ENCODE measurements around the gene ITFG2.

The ITFG2 gene

DNA sequence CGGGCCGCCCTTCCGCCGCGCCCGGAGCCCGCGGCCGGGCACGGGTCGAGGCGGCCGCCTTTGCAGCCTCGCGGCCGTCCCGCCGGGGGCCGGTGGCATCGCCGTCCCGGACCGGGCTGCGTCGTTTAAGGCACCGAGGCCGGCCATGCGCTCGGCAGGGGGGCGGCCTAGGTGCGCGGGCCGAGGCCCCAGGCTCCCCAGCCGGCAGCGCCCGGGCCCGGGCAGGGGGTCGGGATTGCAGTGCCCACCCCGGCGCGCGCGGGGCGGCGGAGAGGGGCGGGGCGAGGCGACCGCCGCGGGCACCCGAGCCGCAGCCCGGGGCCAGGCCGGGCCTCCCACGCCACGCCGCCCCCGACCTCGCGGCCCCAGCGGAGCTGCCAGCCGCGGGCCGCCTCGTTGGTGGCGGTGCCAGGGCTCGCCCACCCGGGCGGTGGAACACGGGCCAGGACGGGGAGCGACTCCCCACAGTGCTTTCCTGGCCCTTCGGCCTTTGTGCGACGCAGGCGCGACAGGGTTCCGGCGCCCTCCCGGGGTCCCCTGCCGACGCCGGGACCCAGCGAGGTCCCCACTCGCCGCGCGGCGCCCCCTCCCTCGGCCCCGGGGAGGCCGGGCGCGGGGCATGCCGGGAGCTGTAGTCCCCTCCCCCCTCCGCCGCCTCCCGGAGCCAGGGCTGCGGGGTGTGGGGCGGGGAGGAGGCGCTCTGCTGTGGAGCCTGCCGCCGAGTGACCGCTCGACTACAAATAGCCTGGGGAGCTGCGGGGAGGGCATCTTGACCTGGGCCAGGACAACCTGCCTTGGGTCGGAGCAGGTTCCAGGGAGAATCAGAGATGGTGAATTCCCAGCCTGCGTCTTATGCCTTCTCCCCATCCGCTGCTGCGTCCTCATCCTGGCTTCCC lies 16.9 kb upstream of the ITFG2 start:
- peak; percentile 63 for DNase-seq (ENCODE audit: low spot score)

DNA sequence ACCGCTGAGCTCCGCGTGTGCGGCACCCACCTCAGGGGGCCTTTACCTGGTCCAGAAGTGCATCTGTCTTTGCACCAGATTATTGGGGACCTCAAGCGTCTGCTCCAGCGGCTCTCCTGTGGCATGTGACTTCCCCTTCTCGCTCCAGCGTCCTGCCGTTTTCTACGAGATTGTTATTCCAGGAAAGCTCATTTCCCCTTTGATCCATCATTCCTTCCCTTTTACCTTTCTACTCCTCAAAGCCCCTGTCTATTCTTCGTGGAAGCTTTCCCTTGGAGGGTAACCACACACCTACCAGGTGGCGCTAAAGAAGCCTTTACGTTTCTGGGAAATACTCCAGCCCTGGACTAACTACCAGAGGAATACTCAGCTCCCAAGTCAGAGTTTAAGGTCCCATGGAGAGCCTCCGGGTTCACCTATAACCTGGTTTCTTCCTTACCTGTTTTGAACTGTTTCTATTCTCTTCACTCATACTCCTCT lies 16.2 kb upstream of the ITFG2 start:
- DNase-seq (ENCODE audit: low spot score): peak; percentile 17

GRCh38 chr12:2797721-2798418 lies 14.6 kb upstream of the ITFG2 start:
- DNase-seq (ENCODE audit: low spot score): no peak

- DNase-seq (ENCODE audit: low spot score): no peak
These were observed 12.4 kb upstream of the ITFG2 start for GRCh38 chr12:2800046-2800570.

DNA sequence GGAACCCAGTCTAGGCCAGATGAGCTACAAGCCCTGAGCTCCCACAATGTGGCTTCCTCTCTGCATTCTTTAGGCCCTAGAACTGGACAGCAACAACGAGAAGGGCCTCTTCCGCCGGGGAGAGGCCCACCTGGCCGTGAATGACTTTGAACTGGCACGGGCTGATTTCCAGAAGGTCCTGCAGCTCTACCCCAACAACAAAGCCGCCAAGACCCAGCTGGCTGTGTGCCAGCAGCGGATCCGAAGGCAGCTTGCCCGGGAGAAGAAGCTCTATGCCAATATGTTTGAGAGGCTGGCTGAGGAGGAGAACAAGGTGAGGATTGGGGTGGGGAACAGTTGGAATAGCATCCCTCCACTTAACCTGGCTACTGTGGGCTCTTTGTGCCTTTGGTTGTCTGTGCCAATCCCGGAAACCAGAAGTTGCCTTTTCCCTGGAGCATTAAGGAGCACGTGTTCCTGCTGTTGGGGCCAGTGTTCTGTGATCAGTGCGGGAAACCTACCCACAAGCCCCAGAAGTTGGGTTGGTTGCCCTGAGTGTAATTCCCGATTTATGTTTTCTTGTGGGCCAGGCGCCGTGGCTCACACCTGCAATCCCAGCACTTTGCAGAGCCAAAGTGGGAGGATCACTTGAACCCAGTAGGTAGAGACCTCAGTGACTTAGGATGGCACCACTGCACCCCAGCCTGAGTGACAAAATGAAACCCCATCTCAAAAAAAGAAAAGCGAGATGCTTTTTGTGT lies 11.3 kb upstream of the ITFG2 start:
- no peak for DNase-seq (ENCODE audit: low spot score)

DNA sequence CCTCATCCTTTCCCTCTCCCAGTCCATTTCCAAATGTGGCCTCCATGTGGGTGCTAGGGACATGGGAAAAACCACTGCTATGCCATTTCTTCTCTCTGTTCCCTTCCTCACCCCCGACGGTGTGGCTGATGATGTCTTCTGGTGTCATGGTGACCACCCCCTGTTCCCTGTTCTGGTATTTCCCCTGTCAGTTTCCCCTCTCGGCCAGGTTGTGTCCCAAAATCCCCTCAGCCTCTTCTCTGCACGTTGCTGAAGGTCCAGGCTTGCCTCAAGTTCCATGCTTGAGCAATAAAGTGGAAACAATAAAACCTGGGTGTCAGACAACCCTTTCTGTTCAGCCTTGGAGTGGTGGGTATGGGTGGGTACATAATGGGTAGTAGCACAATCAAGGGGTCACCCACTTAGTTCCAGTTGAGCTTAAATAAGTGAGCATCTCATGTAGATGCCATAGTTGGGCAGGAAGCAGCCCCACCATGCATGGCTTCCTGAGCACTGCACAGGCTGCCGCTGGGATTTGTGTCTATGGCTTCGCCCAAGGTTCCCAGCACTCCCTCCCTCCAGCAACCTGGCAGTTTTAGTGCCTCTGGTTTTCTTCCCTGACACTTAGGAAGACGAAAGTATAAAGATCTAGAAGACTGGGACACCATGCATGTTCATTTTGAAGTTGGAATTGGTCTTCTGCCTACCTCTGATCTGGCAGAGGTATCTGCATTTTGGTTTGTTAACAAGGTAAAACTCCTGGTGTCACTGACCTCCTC lies 8.7 kb upstream of the ITFG2 start:
- no peak for DNase-seq (ENCODE audit: low spot score)

- DNase-seq (ENCODE audit: low spot score): no peak
These were observed 7.9 kb upstream of the ITFG2 start for GRCh38 chr12:2804393-2805142.

GRCh38 chr12:2805143-2805520 lies 7.3 kb upstream of the ITFG2 start:
- no peak for DNase-seq (ENCODE audit: low spot score)

DNA sequence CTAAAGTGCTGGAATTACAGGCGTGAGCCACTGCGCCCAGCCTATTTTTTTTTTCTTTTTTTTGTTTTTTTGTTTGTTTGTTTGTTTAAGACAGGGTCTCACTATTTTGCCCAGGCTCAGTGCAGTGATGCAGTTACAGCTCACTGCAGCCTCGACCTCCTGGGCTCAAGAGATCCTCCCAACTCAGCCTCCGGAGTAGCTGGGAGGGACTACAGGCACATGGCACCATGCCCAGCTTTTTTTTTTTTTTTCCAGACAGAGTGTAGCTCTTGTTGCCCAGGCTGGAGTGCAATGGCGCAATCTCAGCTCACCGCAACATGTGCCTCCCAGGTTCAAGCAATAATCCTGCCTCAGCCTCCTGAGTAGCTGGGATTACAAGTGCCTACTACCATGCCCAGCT lies 5.8 kb upstream of the ITFG2 start:
- DNase-seq (ENCODE audit: low spot score): no peak

- DNase-seq (ENCODE audit: low spot score): no peak
These were observed 667 bp upstream of the ITFG2 start for GRCh38 chr12:2811801-2812200.

- DNase-seq (ENCODE audit: low spot score): peak; percentile 62
These were observed 1.0 kb downstream of the ITFG2 start for GRCh38 chr12:2813214-2814185.

- DNase-seq (ENCODE audit: low spot score): no peak
These were observed 7.3 kb downstream of the ITFG2 start for GRCh38 chr12:2819810-2820209.

DNA sequence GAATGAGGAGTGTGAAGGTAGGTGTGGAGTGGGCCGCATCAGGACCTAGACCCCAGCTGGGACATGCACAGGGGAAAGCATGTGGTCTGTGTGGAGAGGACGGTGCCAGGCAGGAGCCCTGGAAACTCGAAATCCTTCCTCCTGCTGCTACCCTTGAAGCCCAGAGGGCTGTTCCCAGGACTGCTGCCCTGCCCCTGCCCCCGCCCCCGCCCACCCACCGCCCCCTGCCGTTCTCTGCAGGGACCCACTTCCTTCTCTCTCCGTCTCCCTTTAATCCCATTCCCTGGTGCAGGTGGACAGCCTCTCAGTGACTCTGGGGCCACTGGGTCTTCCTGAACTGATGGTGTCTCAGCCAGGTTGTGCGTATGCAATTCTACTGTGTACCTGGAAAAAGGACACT lies 8.0 kb downstream of the ITFG2 start:
- no peak for DNase-seq (ENCODE audit: low spot score)

- DNase-seq (ENCODE audit: low spot score): no peak
These were observed 11.0 kb downstream of the ITFG2 start for GRCh38 chr12:2823483-2823882.

- DNase-seq (ENCODE audit: low spot score): no peak
These were observed 12.1 kb downstream of the ITFG2 start for GRCh38 chr12:2824541-2824940.

- no peak for DNase-seq (ENCODE audit: low spot score)
These were observed 12.7 kb downstream of the ITFG2 start for GRCh38 chr12:2825132-2825531.

DNA sequence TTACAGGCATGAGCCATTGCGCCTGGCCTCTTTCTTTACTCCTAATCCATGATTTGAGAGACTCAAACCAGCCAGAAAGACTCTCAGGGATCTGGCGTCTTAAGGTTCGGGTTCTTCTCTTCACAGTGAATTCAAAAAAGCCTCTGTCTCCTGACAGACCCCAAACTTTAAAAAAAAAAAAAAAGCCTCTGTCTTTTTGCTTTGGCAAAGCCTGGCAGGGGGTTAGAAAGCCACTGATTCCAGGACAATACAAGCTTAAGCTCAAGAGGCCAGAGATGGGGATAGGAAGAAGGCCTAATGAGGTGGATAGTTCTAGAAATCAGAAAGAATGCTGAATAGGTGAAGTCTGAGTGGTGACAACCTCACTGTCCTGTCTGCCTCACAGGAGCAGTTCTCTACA lies 13.6 kb downstream of the ITFG2 start:
- no peak for DNase-seq (ENCODE audit: low spot score)

- DNase-seq (ENCODE audit: low spot score): no peak
These were observed 14.4 kb downstream of the ITFG2 start for GRCh38 chr12:2826721-2827515.

DNA sequence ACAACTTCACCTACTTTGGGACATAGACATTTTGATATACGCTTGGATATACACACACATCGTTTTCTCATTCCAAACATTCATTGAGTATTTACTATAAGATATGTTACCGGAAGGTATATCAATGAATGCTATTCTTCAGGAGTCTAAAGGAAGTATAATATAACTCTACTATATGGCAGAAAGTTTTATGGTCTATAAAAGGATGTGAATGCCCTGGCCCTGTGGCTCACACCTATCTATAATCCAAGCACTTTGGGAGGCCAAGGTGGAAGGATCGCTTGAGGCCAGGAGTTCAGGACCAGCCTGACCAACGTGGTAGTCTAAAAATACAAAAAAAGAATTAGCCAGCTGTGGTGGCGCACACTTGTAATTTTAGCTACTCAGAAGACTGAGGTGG lies 16.8 kb downstream of the ITFG2 start:
- DNase-seq (ENCODE audit: low spot score): no peak

Data from COLO829 (cell line).